Activated CD4-positive, alpha-beta T cell treated with anti-CD3 and anti-CD28 coated beads, Interleukin-2, Interleukin-6, amounts not matched to agents 100 ng/mL and 50 ng/mL, durations not matched to agents 16 hours and 8 hours (primary cell): ENCODE measurements around the gene LMOD3.

Source experiments
- DNase-seq: peaks from one replicate; pipeline ENCODE4 v3.0.0-alpha.2; 2020

The LMOD3 gene

DNA sequence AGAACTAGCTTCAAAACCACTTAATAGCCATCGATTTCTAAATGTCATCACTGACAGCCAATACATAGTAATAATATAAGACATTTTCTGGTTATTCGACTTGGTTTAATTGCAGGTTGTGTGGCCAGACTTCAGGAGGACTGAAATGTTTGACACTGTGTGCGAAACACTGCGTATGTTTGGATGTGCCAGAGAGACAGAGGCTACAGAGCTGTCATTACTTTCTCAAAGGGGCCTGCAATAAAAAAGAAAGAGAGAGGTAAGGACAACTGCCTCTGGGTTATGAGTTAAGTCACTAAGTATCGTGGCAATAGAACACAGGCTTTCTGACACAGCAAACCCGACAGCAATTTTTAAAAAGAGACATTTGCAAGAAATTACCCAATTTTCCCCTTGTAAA is 882 bp downstream of the LMOD3 start:
- no peak for DNase-seq

DNA sequence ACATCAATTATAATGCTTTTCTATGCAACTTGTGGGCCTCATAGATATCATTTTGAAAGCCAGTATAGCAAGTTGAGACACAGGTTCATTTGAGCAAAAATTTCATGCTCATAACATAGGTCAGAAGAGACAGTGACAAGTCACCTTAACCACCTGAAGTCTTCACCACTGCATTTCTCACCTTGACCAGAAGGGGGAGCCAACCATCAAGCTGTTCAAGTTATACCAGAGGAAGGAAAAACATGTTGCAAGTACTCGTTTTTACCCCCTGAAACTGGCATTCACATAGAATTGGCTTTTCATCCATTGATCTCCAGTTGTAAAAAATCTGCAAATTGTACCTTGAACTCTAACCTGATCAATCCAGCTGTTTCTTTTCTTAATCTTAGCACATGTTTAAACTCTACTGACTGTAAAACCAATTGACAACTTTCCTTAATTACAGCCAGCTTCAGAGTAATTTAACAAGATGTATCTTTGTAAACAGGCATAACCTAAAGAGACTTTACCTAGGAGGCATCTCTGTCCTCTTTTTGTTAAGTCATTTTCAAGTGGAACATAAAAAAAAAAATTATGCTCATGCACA is 1.4 kb downstream of the LMOD3 start:
- DNase-seq: peak; percentile 91

GRCh38 chr3:69119681-69120080 is 2.7 kb downstream of the LMOD3 start:
- DNase-seq: no peak

DNA sequence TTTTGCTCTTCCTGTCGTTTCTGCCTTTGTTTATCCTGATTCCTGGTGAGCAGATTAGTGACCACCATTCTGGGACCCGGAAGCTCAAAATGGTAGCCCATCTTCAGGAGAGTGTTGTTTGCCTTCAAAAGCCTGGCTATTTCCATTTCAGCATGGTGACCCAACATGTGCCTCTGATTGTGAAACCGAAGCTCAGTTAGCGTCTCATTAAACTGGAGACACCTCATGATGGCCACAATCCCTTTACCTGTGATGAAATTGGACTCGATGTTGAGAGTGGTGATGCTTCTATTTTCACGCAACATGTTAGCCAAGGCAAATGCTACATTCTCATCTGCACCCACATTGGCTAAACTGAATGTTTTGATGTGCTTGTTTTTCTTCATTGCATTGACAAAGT is 3.3 kb downstream of the LMOD3 start:
- DNase-seq: no peak

DNA sequence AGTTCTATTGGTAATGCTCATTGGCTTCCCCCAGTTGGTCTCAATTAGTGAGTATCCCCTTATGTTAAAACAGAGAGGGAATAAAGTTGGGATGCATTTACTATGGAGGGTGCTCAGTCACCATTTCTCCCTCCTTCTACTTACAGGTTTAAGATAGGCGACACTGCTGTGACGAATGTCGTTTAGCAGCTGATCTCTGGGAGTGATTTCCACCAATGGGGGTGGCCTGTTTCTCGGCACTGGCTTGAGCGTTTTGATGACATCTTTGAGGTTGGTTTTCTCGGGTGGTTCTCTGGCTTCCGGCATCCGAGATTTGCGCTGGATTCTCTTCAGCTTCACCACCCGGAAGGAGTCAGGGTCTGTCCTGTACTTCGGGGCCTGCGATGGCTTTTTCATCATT is 3.8 kb downstream of the LMOD3 start:
- DNase-seq: no peak

DNA sequence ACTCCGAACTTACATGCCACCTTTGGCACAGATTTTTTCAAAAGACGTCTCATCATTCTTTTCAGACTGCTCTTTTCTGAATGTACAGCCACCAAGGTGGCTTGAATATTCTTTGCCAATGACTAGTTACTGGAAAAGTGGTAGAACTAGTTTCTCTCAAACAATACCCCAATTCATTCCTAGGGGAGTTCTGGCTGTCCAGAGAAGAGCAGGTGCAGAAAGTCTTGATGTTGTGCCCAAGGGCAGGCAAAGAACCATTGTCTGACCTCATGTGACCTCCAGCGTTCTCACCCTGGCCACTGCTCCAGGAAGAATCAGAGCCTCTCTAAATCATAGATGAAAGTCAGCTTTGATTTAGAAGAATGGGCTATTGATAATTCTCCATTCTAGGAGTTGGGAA is 5.5 kb downstream of the LMOD3 start:
- DNase-seq: no peak

- no peak for DNase-seq
These were observed 6.2 kb downstream of the LMOD3 start for GRCh38 chr3:69116162-69116561.

- DNase-seq: no peak
These were observed 6.7 kb downstream of the LMOD3 start for GRCh38 chr3:69115731-69116130.

DNA sequence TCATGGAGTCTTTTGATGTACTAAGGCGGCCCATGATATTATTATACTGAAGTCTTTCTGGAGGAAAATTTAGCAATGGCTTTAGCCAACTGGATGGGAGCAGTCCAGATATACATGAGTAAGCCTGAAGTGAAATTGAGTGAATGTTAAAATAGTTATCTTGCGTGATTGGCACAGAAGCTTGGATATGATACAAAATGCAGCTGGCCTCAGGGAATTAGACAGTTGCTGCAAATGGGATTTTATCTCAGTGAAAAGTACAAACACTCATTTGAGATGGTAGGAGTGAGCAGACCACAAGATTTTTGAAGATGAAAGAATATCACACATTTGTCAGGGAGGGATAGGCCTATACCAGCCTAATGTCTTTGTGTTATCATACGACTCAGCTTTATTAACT is 8.9 kb downstream of the LMOD3 start:
- DNase-seq: no peak

- DNase-seq: no peak
These were observed 11.4 kb downstream of the LMOD3 start for GRCh38 chr3:69110941-69111546.

DNA sequence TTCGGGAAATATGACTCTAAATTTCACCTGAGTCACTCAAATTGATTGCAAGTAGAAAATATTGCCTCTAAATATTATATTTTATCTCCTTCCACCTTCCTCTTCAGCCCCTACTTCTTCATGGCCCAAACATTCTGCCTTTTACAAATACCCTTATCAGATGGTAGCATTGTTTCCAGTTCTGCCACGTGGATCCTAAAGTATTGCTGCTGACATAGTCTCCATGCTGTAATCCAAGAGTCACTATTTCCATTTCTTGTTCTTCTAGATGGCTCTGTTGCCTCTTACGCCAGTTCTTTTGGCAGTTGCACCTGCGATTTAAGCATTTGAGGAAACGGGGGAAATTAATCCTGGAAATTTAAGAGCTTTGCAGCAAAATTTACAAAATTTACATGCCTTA is 13.6 kb downstream of the LMOD3 start:
- no peak for DNase-seq

DNA sequence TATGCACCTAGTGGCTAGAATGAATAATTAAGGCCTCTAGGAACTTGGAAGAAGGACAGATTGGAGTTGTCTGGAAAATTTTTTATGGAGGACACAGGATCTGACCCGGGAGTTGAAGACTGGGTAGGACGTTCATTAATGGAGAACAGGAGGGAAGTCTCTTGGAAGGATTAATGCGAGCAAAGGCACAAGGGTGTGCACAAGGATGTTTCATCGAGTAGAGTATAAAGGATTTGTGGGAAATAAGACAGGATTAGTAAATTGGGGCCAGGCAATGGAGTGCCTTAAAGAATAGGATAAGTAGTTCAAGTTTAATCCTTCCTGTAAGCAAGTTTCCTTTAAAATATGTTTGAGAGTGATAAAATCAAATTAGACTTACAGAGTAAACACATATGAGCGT is 14.6 kb downstream of the LMOD3 start:
- no peak for DNase-seq

- no peak for DNase-seq
These were observed 17.1 kb downstream of the LMOD3 start for GRCh38 chr3:69105320-69105719.

GRCh38 chr3:69104586-69104985 is 17.8 kb downstream of the LMOD3 start:
- DNase-seq: no peak

- DNase-seq: no peak
These were observed 19.3 kb downstream of the LMOD3 start for GRCh38 chr3:69103123-69103522.

GRCh38 chr3:69102384-69102783 is 20.0 kb downstream of the LMOD3 start:
- DNase-seq: no peak

DNA sequence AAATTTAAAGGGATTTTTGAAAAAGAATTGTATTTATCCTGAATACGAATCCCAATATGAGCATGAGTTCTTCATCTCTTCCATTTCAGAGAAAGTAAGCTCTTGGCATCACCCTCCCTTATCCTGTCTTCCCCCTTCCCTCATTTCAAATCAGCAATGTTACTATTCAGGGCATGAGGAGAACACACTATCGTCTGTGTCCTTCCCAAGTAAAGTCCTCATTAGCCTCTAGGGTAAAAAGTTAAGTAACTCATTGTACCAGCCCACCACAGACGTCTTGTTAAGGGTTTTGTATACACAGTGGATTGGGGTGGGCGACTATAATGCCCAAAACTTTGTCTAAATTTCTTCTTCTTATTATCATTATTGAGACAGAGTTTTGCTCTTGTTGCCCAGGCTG is 22.8 kb downstream of the LMOD3 start:
- no peak for DNase-seq

DNA sequence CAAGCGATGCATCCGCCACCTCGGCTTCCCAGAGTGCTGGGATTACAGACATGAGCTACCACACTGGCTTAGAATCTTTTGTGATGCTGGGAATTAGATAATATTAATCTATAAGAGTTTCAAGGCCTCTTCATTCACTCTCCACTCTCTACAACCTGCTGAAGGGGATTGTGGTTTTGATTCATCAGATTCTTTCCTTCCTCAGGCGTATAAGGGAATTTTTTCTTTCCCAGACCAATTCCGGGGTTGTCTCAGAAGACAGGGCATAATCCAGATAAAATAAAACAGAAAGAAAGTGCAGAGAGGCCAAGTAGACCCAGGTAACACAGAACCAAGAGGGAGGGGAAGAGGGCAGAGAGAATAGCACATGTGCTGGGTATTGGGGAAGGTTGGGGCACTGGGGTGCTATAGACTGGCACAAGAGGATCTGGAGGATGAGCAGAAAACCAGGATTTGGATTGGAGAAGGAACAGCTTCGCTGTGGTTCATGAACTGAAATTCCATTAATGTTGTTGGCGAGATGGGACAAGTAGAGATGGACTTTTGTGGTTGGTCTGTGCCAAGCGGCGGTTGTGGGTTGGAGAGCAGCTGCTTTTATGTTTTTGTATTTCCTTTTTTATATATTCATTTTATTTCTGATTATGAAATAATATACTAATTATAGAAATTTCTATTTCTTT is 24.8 kb downstream of the LMOD3 start:
- no peak for DNase-seq

- DNase-seq: no peak
These were observed 26.1 kb downstream of the LMOD3 start for GRCh38 chr3:69096299-69096698.

DNA sequence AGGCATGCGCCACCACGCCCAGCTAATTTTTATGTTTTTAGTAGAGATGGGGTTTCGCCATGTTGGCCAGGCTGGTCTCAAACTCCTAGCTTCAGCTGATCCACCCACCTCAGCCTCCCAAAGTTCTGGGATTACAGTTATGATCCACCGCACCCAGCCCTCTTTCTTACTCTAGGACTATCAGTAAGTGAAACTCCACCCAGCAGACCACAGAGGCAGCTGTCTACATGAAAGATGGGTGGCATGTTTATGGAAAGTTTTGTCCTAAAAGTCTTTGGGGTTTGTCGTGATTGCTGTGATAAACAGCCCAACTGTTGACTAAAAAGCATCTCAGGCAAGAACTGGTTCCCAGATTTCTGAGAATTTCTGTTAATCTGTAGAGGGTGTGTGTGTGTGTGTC is 26.8 kb downstream of the LMOD3 start:
- peak; percentile 55 for DNase-seq

DNA sequence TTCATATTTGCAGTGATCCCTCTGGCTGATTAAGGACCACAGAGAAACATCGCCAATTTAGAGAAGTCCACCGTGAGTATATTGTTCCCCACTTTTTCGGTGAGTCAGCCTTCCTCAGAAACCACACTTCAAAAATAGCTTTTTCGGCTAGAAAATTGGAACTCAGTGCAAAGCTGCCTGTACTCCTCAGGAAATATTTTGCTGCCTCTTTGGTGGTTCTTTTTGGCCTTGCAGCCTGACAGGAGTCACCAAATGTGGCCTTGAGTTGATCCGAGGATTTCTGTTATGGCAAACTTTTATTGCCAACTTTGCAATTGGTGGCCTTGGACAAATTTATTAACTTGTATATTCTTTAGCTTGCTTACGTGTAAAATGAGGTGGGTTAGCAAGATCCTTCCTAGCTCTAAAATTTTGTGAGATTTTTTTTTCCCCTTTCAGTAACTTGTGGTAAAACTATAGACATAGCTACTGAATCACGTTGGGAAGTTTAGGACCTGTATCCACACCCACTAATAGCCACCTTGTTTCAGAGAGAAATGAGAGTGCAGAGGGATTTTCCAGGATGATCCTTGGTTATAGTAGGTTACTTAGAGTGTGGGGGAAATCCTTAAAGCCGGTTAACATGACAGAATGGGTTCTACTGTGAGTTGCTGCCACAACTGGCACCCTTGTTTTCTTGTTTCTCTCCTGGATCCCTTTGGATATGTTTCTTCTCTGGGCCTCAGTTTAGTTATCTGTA is 27.8 kb downstream of the LMOD3 start:
- DNase-seq: peak; percentile 54

DNA sequence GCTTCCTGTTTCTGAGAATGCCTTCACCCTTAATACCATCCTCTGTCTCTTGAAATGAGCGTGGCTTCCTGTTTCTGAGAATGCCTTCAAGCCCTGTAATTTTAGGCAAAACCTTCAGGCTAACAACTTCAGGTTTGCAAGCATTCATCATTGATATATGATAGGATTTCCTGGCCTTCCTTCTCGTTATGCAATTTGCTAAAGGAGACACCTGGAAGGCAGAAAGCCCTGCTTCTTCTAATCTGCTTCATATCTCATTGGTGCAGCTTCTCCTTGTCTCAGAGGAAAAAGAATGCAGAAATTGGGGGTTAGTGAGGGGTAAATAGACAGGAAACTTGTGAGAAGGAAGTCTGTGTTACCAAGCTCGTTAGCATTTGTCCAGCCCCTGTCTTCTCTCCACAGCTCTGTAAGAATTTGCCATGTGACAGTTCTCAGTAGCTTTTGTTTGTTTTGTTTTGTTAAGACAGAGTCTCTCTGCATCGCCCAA is 30.3 kb downstream of the LMOD3 start:
- peak; percentile 85 for DNase-seq

DNA sequence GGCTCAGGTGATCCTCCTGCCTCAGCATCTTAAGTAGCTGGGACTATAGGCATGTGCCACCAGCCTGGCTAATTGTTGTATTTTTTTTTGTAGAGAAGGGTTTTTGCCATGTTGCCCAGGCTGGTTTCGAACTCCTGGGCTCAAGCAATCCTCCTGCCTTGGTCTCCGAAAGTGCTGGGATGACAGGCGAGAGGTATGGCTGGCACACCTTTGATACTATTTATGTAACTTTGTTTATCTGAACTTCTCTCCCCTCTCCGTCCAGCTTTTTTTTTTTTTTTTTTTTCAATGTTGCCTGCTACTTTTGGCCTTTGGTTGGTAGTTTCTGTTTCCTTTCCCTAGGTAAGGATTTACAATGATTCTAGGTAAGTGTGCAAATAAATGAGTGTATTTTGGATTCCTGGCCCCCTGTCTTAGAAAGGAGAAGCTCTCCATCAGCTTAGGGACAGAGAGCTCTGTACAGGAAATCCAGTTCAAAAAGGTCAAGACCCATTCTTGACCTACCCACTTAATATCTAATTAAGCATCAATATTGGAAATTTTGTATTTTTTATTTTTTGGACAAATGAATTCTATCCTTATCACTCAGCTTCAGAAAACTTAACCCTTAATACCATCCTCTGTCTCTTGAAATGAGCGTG is 30.9 kb downstream of the LMOD3 start:
- DNase-seq: peak; percentile 26
